Endothelial cell of umbilical vein (primary cell): Measurements from ENCODE around the gene FBH1. TPM values are rescaled to one million over a fixed set of nuclear protein-coding genes. Genes with fewer than 3 reads are reported as not detected.

ENCODE experiments used
- BruUV-seq: library from RNA; stranded (reverse); fragments of 400-500 nt; replicated peaks from 2 replicates; lab custom pipeline; 2021; lab: Mats Ljungman, UMichigan
- CTCF ChIA-PET: fragments of 300-600, 350-600 bp; sonication (Branson Sonifier 250); formaldehyde crosslinking; loops from one replicate; lab custom pipeline; 2021; ENCODE audit warnings: antibody characterized with exemption, inconsistent platforms; lab: Charles Lee
- POLR2A ChIA-PET: fragments of 300-600, 350-600 bp; sonication (Branson Sonifier 250); formaldehyde crosslinking; loops from one replicate; lab custom pipeline; 2021; ENCODE audit warnings: antibody characterized with exemption, inconsistent platforms; lab: Charles Lee
- DNase-seq: peaks from one replicate; pipeline ENCODE4 v3.0.0-alpha.2; 2011; ENCODE audit warnings: low read depth, low spot score
- FAIRE-seq: peaks from 2 replicates; lab custom pipeline; 2011; peaks lifted over from hg19 to GRCh38; lab: Jason Lieb, UNC
- H2AFZ ChIP-seq: 2 replicates; pipeline ENCODE4 v1.6.0; 2012; ENCODE audit warnings: low read depth, low read length, control low read depth, inconsistent platforms
- H3K27ac ChIP-seq: 2 replicates; pipeline ENCODE4 v1.5.1; 2011; ENCODE audit warnings: low read depth, mild to moderate bottlenecking, control low read depth, low read length, moderate library complexity; ENCODE audit not compliant: insufficient read depth
- H3K27me3 ChIP-seq, 2 experiments: 2 replicates each; pipeline versions ENCODE4 v1.6.0 to v1.6.1; 2011; ENCODE audit warnings: low read length in 2 of 2, mixed read lengths in 1 of 2; ENCODE audit not compliant: control insufficient read depth in 2 of 2, insufficient read depth in 2 of 2
- H3K36me3 ChIP-seq, 2 experiments: 2 replicates in 1 of 2; 3 replicates in 1 of 2; pipeline ENCODE4 v1.5.1; 2011; ENCODE audit warnings: low read length in 2 of 2, mild to moderate bottlenecking in 1 of 2, moderate library complexity in 1 of 2; ENCODE audit not compliant: control insufficient read depth in 2 of 2, insufficient read depth in 2 of 2; ENCODE audit errors: extremely low read depth in 1 of 2
- H3K4me1 ChIP-seq: 3 replicates; pipeline ENCODE4 v1.5.1; 2011; ENCODE audit warnings: mild to moderate bottlenecking, low read length; ENCODE audit not compliant: control insufficient read depth, insufficient read depth; ENCODE audit errors: extremely low read depth
- H3K4me2 ChIP-seq: 2 replicates; pipeline ENCODE4 v1.6.1; 2011; ENCODE audit warnings: low read length, control low read depth, mixed read lengths; ENCODE audit not compliant: insufficient read depth
- H3K4me3 ChIP-seq, 3 experiments: fragments of 200-600 bp in 1 of 3; sonication (generic), shearing (Covaris generic) in 1 of 3; replicated peaks in 1 of 3; 2 replicates each; pipeline ENCODE4 v1.5.1; 2011 to 2016; ENCODE audit warnings: control low read depth in 3 of 3, low read length in 3 of 3, mild to moderate bottlenecking in 2 of 3, inconsistent platforms in 1 of 3, low read depth in 1 of 3, moderate library complexity in 1 of 3; ENCODE audit not compliant: insufficient read depth in 1 of 3
- H3K79me2 ChIP-seq: 2 replicates; pipeline ENCODE4 v1.6.0; 2012; ENCODE audit warnings: low read length, inconsistent platforms; ENCODE audit not compliant: control insufficient read depth, insufficient read depth
- H3K9ac ChIP-seq: replicated peaks from 2 replicates; pipeline ENCODE3; 2011; ENCODE audit warnings: low read length, control low read depth; ENCODE audit not compliant: insufficient read depth; ENCODE audit errors: extremely low read depth
- H3K9me1 ChIP-seq: replicated peaks from 3 replicates; pipeline ENCODE4 v1.6.0; 2011; ENCODE audit warnings: mild to moderate bottlenecking, low read length; ENCODE audit not compliant: control insufficient read depth, insufficient read depth; ENCODE audit errors: extremely low read depth
- H3K9me3 ChIP-seq: replicated peaks from 2 replicates; pipeline ENCODE4 v1.5.1; 2012; ENCODE audit warnings: low read length, inconsistent platforms; ENCODE audit not compliant: control insufficient read depth, insufficient read depth
- H4K20me1 ChIP-seq: replicated peaks from 2 replicates; pipeline ENCODE3; 2011; ENCODE audit warnings: mild to moderate bottlenecking, low read length; ENCODE audit not compliant: control insufficient read depth, insufficient read depth; ENCODE audit errors: extremely low read depth
- CTCF ChIP-seq, 2 donors: IDR thresholded peaks; 1 replicate in 1 of 2; 2 replicates in 1 of 2; pipeline ENCODE4 v1.5.1; 2011; ENCODE audit warnings: low read length in 2 of 2, mild to moderate bottlenecking in 2 of 2, moderate library complexity in 2 of 2, control low read depth in 1 of 2, inconsistent platforms in 1 of 2, low read depth in 1 of 2; ENCODE audit not compliant: insufficient read depth in 1 of 2; ENCODE audit errors: extremely low read depth in 1 of 2
- EZH2 ChIP-seq: IDR thresholded peaks from 2 replicates; pipeline ENCODE4 v1.6.1; 2012; ENCODE audit warnings: borderline replicate concordance, low read depth, mild to moderate bottlenecking, moderate library complexity, low read length, inconsistent platforms; ENCODE audit not compliant: severe bottlenecking
- FOS ChIP-seq: IDR thresholded peaks from 2 replicates; pipeline ENCODE4 v1.6.1; 2011; ENCODE audit warnings: mild to moderate bottlenecking, low read length, moderate library complexity, borderline replicate concordance; ENCODE audit not compliant: insufficient read depth
- GATA2 ChIP-seq: IDR thresholded peaks from 2 replicates; pipeline ENCODE4 v1.7.0; 2011; ENCODE audit warnings: low read depth, mild to moderate bottlenecking, moderate library complexity, mixed read lengths, low read length; ENCODE audit not compliant: insufficient read length, insufficient read depth
- JUN ChIP-seq: IDR thresholded peaks from 2 replicates; pipeline ENCODE4 v1.6.1; 2011; ENCODE audit warnings: borderline replicate concordance, low read depth; ENCODE audit not compliant: insufficient read length, insufficient read depth
- MAX ChIP-seq: IDR thresholded peaks from 2 replicates; pipeline ENCODE4 v1.6.1; 2011; ENCODE audit not compliant: insufficient read depth, insufficient read length
- MYC ChIP-seq: IDR thresholded peaks from one replicate; pipeline ENCODE4 v1.6.1; 2011; ENCODE audit warnings: mild to moderate bottlenecking, low read depth, low read length
- POLR2A ChIP-seq: IDR thresholded peaks from 2 replicates; pipeline ENCODE4 v1.6.1; 2012; ENCODE audit warnings: low read depth, mild to moderate bottlenecking, control low read depth, low read length
- POLR2AphosphoS5 ChIP-seq: IDR thresholded peaks from 2 replicates; pipeline ENCODE4 v1.6.1; 2012; ENCODE audit warnings: low read depth, mild to moderate bottlenecking, control low read depth, low read length, moderate library complexity; ENCODE audit not compliant: insufficient read depth
- dilution Hi-C: fragments of 300-500 bp; cut with MboI; formaldehyde crosslinking; loops from one replicate; pipeline ENCODE4 v1.15.0; 2019; ENCODE audit warnings: low sequenced_read_pairs; ENCODE audit not compliant: extremely low pct_ligation_motif_present
- intact Hi-C: fragments of 100-400 bp; cut with micrococcal nuclease; formaldehyde crosslinking; loops from one replicate; pipeline ENCODE4 v1.10.0; 2022
- polyA plus RNA-seq, 4 experiments: library from polyadenylated mRNA; depleted of rRNA in 3 of 4; stranded (reverse) in 3 of 4; unstranded in 1 of 4; fragments of >200 nt; gene quantifications; 2 replicates each; pipeline versions ENCODE4 v1.2.1 to v1.2.3, GENCODE V29; 2011 to 2012; ENCODE audit warnings: missing spikeins in 1 of 4
- total RNA-seq: library from RNA; stranded (reverse); gene quantifications from 2 replicates; pipeline ENCODE4 v1.2.3, GENCODE V29; 2021

FBH1 gene
- total and polyA plus RNA-seq, 2 donors (not counting 3 experiments of a cell fraction or from before 2014, with no cell fraction given): 71.4 to 97.0 TPM

DNA sequence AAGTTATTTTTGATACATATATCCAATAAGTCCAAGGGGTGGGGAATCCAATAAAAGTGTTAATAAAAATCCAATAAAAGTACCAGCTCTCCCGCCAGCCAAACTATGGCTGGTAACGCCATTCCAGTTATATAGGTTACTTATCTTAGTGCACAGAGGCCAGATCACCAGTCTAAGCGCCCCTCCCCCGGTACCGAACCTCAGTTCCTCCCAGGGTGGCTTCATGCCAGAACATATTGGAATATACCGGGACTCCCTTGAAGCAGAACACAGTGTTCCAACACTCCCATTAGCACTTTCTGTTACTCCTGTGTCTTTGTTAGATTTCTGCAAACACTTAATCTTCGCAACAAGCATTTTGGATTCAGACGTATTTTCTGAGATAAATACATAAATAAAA, 7.5 kb downstream of the FBH1 start:
- BruUV-seq: no TSS peak
- Histone ChIP-seq H3K4me3 (no peak overlapping the region), H3K9ac (no peak overlapping the region), H3K79me2 (peaks cover 44% of the 10 kb centered on the region), H3K9me1 (no peaks in the 10 kb centered on the region), H2AFZ (no peak overlapping the region), H3K4me1 (peaks cover 13% of the 10 kb centered on the region), H3K4me2 (no peak overlapping the region), H3K27ac (no peak overlapping the region), H3K27me3 (no peaks in the 10 kb centered on the region), H3K36me3 (peaks cover 10 to 11% of the 10 kb centered on the region in 2 experiments), H3K9me3 (no peaks in the 10 kb centered on the region), H4K20me1 (no peaks in the 10 kb centered on the region)
- ChIA-PET POLR2A (no interaction called here), CTCF (no interaction called here)
- DNase-seq: no peak
- no peak for FAIRE-seq
- no peak for TF ChIP-seq POLR2A
- no peak for TF ChIP-seq EZH2
- no peak for TF ChIP-seq POLR2AphosphoS5
- TF ChIP-seq CTCF (IDR thresholded peaks at IDR 0.05; ENCODE audit: extremely low read depth in 1 of 2, insufficient read depth in 1 of 2, low read depth in 1 of 2, low read length in 2 of 2): no peak
- no peak for TF ChIP-seq MAX
- intact Hi-C loops (no loop called here), dilution Hi-C loops (no loop called here)

DNA sequence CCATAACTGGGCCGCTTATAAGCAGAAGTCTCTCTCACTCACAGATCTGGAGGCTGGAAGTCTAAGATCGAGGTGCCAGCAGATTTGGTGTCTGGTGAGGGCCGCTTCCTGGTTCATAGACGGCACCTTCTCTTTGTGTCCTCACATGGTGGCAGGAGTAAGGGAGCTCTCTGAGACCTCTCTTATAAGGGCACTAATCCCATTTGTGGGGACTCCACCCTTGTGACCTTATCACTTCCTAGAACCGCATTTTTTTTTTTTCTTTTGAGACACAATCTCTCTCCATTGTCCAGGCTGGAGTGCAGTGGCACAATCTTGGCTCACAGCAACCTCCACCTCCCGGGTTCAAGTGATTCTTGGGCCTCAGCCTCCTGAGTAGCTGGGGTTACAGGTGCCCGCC, 8.1 kb downstream of the FBH1 start:
- intact Hi-C loops: no loop called here

More for the DNA sequence above, 8.1 kb downstream of the FBH1 start:
- Histone ChIP-seq H3K27ac (no peak overlapping the region), H3K36me3 (peaks cover 10 to 11% of the 10 kb centered on the region in 2 experiments), H3K9ac (no peak overlapping the region), H3K4me1 (peaks cover 9% of the 10 kb centered on the region), H2AFZ (no peak overlapping the region), H3K27me3 (no peaks in the 10 kb centered on the region), H3K79me2 (peaks cover 38% of the 10 kb centered on the region), H3K4me3 (no peak overlapping the region), H3K9me1 (no peaks in the 10 kb centered on the region), H3K4me2 (no peak overlapping the region), H3K9me3 (no peaks in the 10 kb centered on the region), H4K20me1 (no peaks in the 10 kb centered on the region)
- CTCF ChIA-PET: no interaction called here
- BruUV-seq: no TSS peak
- POLR2A ChIA-PET: no interaction called here
- dilution Hi-C loops: no loop called here
- FAIRE-seq (no peak), DNase-seq (no peak)
- no peak for TF ChIP-seq CTCF (IDR thresholded peaks at IDR 0.05; ENCODE audit: extremely low read depth in 1 of 2, insufficient read depth in 1 of 2, low read depth in 1 of 2, low read length in 2 of 2)
- no peak for TF ChIP-seq FOS
- no peak for TF ChIP-seq JUN
- TF ChIP-seq EZH2: no peak
- TF ChIP-seq MYC: no peak
- TF ChIP-seq POLR2AphosphoS5: no peak
- TF ChIP-seq GATA2: no peak
- no peak for TF ChIP-seq MAX
